ENCODE measurements around the gene BRINP1.
"Not testable (repeated sequence)": the region's sequence is repeated elsewhere in the genome, so short reads cannot be mapped to it uniquely, and the experiment has no call there.

The BRINP1 gene

GRCh38 chr9:119181561-119181960, 187.7 kb downstream of the BRINP1 start:
- TF ChIP-seq, protein P1, sequence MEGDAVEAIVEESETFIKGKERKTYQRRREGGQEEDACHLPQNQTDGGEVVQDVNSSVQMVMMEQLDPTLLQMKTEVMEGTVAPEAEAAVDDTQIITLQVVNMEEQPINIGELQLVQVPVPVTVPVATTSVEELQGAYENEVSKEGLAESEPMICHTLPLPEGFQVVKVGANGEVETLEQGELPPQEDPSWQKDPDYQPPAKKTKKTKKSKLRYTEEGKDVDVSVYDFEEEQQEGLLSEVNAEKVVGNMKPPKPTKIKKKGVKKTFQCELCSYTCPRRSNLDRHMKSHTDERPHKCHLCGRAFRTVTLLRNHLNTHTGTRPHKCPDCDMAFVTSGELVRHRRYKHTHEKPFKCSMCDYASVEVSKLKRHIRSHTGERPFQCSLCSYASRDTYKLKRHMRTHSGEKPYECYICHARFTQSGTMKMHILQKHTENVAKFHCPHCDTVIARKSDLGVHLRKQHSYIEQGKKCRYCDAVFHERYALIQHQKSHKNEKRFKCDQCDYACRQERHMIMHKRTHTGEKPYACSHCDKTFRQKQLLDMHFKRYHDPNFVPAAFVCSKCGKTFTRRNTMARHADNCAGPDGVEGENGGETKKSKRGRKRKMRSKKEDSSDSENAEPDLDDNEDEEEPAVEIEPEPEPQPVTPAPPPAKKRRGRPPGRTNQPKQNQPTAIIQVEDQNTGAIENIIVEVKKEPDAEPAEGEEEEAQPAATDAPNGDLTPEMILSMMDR (IDR thresholded peaks at IDR 0.05; ENCODE audit: low read depth, low read length) = no peak

GRCh38 chr9:119180897-119181296, 188.3 kb downstream of the BRINP1 start:
- no peak overlapping the region for H3K4me3 ChIP-seq (replicated peaks in 1 of 2; ENCODE audit: low read depth in 2 of 2, low read length in 2 of 2)
- DNase-seq (ENCODE audit: low read depth in 2 of 2) = no peak
- TF ChIP-seq, protein P1 (IDR thresholded peaks at IDR 0.05; ENCODE audit: low read depth, low read length) = no peak

More at GRCh38 chr9:119181561-119181960, 187.7 kb downstream of the BRINP1 start:
- no peak for DNase-seq (ENCODE audit: low read depth in 2 of 2)
- no peak overlapping the region for H3K4me3 ChIP-seq (replicated peaks in 1 of 2; ENCODE audit: low read depth in 2 of 2, low read length in 2 of 2)

GRCh38 chr9:119179701-119180100, 189.5 kb downstream of the BRINP1 start:
- TF ChIP-seq, protein P1 (IDR thresholded peaks at IDR 0.05; ENCODE audit: low read depth, low read length) = no peak
- no peak overlapping the region for H3K4me3 ChIP-seq (replicated peaks in 1 of 2; ENCODE audit: low read depth in 2 of 2, low read length in 2 of 2)
- no peak for DNase-seq (ENCODE audit: low read depth in 2 of 2)

DNA sequence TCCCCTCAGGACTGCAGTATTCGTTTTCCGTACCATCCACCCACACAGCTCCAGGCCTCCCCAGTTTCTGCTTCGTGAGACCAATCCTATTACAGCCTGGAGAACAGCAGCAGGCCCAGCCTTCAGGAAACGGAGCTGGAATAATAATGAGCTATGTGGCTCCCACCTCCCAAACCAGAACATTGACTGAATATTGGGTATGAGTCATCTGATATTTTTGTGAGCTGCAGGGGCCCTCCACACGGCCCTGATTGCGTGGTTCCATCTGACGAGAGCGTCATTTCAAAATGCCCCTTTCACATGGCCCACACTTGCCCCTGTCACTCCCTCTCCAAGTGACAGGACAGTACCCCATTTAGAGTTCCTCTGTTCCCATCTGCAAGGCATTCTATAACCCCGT, 192.0 kb downstream of the BRINP1 start:
- DNase-seq (ENCODE audit: low read depth in 2 of 2) = no peak
- TF ChIP-seq, protein P1 (IDR thresholded peaks at IDR 0.05; ENCODE audit: low read depth, low read length) = no peak
- no peak overlapping the region for H3K4me3 ChIP-seq (replicated peaks in 1 of 2; ENCODE audit: low read depth in 2 of 2, low read length in 2 of 2)

- no peak for DNase-seq (ENCODE audit: low read depth in 2 of 2)
- TF ChIP-seq, protein P1 (IDR thresholded peaks at IDR 0.05; ENCODE audit: low read depth, low read length) = no peak
- H3K4me3 ChIP-seq (replicated peaks in 1 of 2; ENCODE audit: low read depth in 2 of 2, low read length in 2 of 2) = no peak overlapping the region
Measured at GRCh38 chr9:119175581-119175980, 193.7 kb downstream of the BRINP1 start.

GRCh38 chr9:119169222-119169621, 200.0 kb downstream of the BRINP1 start:
- not testable (repeated sequence) for H3K4me3 ChIP-seq (replicated peaks in 1 of 2; ENCODE audit: low read depth in 2 of 2, low read length in 2 of 2); DNase-seq (ENCODE audit: low read depth in 2 of 2)

- TF ChIP-seq, protein P1 (IDR thresholded peaks at IDR 0.05; ENCODE audit: low read depth, low read length) = no peak
- no peak for DNase-seq (ENCODE audit: low read depth in 2 of 2)
Measured at GRCh38 chr9:119167876-119168275, 201.4 kb downstream of the BRINP1 start.

More at GRCh38 chr9:119167876-119168275, 201.4 kb downstream of the BRINP1 start:
- H3K4me3 ChIP-seq (replicated peaks in 1 of 2; ENCODE audit: low read depth in 2 of 2, low read length in 2 of 2) = no peak overlapping the region

All from cardiac fibroblast (primary cell).